ENCODE results near the gene PSMD8.
"Not testable (repeated sequence)": the region's sequence is repeated elsewhere in the genome, so short reads cannot be mapped to it uniquely, and the experiment has no call there.

Gene PSMD8

DNA sequence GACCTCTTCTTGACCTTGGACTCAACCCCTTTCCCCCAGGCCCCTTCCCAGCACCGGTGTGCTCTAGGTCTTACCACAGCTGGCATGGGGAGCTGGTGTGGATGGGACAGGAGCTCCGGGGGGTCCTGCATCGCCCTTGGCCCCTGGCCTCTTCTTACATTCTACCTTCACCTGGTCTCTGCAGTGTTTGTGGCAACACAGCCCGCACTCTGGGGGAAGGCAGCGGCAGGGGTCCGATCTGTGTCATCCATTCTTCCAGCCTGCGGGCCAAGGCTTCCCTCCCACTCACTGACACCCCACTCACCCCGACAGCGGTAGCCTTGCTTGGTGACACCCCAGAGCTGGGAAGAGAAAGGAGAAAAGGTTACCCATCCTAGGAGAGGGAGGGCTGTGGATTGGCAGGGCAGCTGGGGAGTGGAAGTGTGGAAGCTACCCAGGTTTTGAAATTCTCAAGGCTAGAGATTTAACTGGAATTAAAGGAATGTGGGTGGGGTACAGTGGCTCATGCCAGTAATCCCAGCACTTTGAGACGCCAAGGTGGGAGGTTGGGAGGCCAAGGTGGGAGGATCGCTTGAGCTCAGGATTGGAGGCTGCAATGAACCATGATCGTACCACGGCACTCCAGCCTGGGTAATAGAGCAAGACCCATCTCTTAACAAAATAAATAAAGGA is 36.8 kb downstream of the PSMD8 start:
- DNase-seq (ENCODE audit: low spot score), result no peak

DNA sequence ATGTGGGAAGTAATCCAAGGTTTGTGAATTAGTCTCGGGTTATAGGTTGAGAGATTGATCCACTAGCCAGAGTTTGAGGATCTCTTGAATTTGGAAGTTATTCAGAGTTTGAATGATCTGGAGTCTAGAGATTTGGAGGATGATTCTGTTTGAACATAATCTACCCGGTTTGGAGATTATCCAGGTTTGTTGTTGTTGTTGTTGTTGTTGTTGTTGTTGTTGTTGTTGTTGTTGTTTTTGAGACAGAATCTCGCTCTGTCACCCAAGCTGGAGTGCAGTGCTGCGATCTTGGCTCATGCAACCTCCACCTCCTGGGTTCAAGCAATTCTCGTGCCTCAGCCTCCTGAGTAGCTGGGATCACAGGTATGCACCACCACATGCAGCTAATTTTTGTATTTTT is 37.5 kb downstream of the PSMD8 start:
- DNase-seq (ENCODE audit: low spot score), result not testable (repeated sequence)

DNA sequence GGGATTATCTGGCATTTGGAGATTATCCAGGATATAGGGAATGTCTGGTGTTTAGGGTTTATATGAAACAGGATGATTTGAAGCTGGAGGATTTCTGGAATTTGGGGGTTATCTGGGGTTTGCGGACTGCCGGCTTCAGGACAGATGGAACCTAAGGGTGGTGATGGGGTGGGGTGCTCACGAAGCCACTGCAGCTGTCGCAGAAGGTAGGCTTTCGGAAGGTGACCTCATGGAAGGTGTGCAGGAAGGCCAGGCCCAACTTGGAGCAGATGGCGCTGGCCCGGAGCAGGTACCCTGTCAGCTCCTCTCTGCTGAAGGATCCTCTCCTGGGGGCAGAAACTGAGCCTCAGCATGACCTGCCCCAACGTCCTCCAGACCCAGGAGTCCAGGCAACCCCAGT is 38.1 kb downstream of the PSMD8 start:
- no peak for DNase-seq (ENCODE audit: low spot score)

GRCh38 chr19:38412961-38413360 is 38.6 kb downstream of the PSMD8 start:
- DNase-seq (ENCODE audit: low spot score), result no peak

DNA sequence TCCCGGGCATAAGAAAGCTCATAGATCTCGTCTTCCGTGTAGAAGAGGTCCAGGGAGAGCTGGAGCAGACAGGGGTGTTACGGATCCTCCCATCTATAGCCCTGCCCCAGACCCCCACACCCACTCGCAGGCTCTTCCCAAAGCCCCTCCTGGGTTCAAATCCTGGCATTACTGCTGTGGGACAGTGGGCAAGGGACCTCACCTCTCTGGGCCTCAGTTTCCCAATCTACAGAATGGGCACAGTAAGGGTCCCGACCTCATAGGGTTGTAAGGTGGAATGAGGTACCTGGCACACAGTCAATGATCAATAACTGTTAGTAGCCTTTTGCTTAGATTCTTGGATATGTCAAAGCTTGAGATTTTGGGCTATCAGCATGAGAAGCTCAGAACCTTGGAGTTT is 39.0 kb downstream of the PSMD8 start:
- no peak for DNase-seq (ENCODE audit: low spot score)

- no peak for DNase-seq (ENCODE audit: low spot score)
Measured at GRCh38 chr19:38417146-38417543, 42.8 kb downstream of the PSMD8 start.

DNA sequence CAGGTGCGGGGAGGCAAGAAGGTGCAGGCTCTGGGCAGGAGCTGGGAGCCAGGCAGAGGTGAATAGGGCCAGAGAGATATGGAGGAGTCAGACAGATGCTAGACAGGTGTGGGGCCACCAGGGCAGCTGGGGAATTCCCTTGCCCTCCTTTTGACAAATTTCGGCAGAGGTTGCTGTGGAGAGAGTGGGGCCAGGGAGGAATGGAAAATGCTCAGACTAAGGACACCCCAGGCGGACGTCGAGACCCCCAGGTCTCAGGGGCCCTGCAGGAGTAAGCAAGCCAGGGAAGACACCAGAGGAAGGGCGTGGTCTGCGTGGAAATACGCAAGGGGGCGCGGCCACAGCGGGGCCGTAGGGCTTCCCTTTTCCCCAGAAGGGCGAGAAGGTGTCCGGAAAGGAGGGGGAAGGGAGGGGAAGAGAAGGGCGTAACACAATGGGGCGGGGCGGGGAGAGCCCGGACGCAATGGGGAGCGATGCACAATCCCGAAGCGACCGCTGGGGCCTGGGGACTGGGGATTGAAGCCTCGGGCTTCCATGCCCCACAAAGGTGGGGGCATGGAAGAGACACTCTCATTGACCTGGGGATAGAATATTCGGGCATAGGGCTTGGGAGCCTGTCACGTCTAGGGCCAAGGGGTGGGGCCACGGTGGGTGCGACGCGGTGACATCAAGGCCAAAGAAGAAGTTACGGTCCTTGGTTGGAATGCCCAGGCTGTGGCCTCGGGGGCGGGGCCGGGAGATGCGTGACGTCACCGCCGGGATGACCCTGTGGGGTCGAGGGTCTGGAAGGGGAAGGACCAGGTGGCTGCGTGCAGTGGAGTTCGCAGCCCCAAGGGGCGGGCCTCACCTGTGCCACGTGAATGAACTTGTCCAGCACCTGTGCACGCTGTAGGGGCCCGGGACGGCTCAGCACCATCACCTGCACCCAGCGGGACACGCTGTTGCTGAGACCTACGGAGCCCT is 43.5 kb downstream of the PSMD8 start:
- peak; percentile 25 for DNase-seq (ENCODE audit: low spot score)

DNA sequence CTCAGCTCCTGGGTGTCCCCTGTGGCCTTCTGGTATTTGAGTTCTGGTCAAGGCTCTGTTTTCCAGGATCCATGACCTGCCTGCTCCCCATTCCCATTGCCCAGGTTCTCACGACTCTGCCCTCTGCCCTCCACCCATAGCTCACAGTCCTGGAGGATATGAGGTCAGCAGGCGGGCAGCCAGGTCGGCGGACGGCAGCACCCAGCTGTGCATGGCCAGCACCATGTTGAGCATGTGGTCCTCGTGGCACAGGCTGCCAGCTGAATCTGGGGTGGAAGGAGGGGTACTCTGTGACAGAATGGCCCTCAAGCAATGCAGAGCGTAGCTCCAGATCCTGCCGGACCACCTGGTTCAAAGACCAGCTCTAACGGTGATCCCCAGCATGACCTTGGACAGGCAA is 46.6 kb downstream of the PSMD8 start:
- DNase-seq (ENCODE audit: low spot score), result no peak

GRCh38 chr19:38421856-38422255 is 47.5 kb downstream of the PSMD8 start:
- DNase-seq (ENCODE audit: low spot score), result no peak

GRCh38 chr19:38422438-38422837 is 48.1 kb downstream of the PSMD8 start:
- DNase-seq (ENCODE audit: low spot score), result no peak

DNA sequence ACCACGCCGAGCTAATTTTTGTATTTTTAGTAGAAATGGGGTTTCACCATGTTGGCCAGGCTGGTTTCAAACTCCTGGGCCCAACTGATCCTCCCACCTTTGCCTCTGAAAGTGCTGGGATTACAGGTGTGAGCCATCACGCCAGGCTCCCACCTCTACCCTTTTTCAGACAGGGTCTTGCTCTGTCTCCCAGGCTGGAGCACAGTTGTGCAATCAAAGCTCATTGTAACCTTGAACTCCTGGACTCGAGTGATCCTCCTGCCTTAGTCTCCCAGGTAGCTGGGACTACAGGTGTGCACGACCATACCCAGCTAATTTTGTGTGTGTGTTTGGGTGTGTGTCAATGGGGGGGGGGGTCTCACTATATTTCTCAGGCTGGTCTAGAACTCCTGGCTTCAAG is 49.9 kb downstream of the PSMD8 start:
- DNase-seq (ENCODE audit: low spot score), result no peak

GRCh38 chr19:38425222-38425809 is 50.9 kb downstream of the PSMD8 start:
- no peak for DNase-seq (ENCODE audit: low spot score)

DNA sequence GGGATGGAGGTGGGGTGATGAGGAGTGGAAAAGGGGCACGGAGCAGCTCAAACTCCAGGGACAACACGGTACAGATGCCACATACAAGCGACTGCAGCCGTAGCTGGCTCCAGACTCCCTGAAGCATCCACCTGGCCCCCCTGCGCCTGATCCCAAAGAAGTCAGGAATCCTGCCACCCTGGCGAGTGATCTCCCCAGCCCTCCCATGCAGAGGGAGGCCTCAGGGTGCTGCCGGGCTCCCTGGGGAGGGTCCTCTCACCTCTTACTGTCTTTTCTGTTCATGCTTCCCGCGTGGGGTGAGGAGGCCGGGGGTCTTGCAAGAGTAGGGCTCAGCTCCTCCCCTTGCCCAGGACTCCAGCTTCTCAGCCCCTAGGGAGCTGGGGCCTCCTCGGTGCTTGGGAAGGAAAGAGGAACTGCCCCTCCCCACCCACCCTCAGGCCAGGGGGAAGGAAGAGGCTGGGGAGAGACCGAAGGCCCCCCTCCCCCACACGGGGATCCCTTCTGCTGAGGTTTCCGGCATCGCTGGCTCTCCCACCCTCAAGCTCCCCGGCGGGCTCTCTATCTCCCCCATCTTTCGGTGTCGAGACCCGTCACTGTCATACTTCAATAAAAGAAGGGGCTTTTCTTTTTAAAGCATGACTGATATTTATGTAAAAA is 51.6 kb downstream of the PSMD8 start, which contains the start of gene RASGRP4:
RASGRP4 (minus strand) TSS at position 410 of the 657 bp plus-strand sequence; CDS start at position 282, 128 bp downstream.
- peak; percentile 32 for DNase-seq (ENCODE audit: low spot score)

DNA sequence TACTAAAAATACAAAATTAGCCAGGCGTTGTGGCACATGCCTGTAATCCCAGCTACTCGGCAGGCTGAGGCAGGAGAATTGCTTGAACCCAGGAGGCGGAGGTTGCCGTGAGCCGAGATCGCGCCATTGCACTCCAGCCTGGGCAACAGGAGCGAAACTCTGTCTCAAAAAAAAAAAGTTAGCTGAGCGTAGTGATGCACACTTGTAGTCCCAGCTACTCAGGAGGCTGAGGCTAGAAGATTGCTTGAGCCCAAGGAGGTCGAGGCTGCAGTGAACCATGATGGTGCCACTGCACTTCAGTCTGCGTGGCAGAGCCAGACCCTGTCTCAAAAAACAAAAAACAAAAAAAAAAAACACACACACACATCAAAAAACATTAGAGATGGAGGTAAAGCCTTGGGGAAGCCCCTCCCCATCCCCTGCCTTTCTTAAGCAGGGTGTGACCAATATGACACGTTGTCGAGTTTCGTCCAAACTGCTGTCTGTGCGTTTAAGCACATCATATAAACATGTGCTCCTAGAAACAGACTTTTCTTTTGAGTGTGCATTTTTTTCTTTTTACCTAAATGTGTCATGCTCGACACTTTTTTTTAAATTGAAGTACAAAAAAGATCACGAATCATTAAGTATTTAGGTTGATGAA is 52.8 kb downstream of the PSMD8 start:
- not testable (repeated sequence) for DNase-seq (ENCODE audit: low spot score)

- DNase-seq (ENCODE audit: low spot score), result no peak
Measured at GRCh38 chr19:38429055-38429810, 54.9 kb downstream of the PSMD8 start.

GRCh38 chr19:38429811-38430156 is 55.4 kb downstream of the PSMD8 start:
- no peak for DNase-seq (ENCODE audit: low spot score)

- no peak for DNase-seq (ENCODE audit: low spot score)
Measured at GRCh38 chr19:38430931-38431330, 56.6 kb downstream of the PSMD8 start.

DNA sequence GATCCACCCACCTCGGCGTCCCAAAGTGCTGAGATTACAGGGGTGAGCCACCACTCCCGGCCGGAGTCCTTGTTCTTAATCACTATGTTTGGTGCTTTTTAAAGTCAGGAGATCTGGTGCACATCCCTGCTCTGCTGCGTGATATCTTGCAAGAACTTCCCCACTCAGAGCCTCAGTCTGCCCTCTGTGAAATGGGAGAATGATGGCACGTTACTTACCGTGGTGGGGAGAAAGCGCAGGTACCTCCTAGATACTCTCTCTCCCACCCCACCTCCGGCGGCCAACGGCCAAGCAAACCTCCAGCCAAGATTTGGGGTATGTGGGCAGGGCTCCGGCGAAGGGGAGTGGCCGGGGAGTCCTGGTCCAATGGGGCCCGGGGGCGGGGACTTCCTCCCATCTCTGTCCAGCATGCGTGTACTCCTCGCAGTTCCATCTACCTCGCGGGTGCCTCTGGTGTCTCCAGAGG is 58.9 kb downstream of the PSMD8 start, which contains the start of gene RYR1:
RYR1 (plus strand) TSS at position 424 of the 466 bp plus-strand sequence. CDS start 139 bp downstream, outside the sequence.
- peak; percentile 43 for DNase-seq (ENCODE audit: low spot score)

Measured in pons (tissue), 1 donor.